Measurements from ENCODE around the gene RDH14. TPM values are rescaled to one million over a fixed set of nuclear protein-coding genes. Genes with fewer than 3 reads are reported as not detected.

The RDH14 gene
- total and polyA plus RNA-seq, 10 of the 15 experiments (the other 5 are each of a cell fraction or from before 2014, with no cell fraction given) = 15.5 to 33.4 (median 22.8) TPM

GRCh38 chr2:18517386-18517785 lies 43.1 kb downstream of the RDH14 start:
- Histone ChIP-seq H3K4me3 (no peak overlapping the region), H3K4me1 (ENCODE audit: control insufficient read depth, insufficient read depth, low read length) (no peaks in the 10 kb centered on the region), H3K36me3 (ENCODE audit: control insufficient read depth in 2 of 2, insufficient read depth in 2 of 2, low read length in 1 of 2) (no peaks in the 10 kb centered on the region), H3K4me2 (ENCODE audit: control insufficient read depth, insufficient read depth) (no peak overlapping the region), H3K9ac (ENCODE audit: control insufficient read depth, insufficient read depth, low read length) (no peak overlapping the region), H3K9me3 (replicated peaks; ENCODE audit: control insufficient read depth, insufficient read depth, low read length) (no peaks in the 10 kb centered on the region), H2AFZ (ENCODE audit: control insufficient read depth, low read depth, low read length) (no peak overlapping the region), H3K27me3 (replicated peaks in 1 of 2; ENCODE audit: control insufficient read depth in 2 of 2, insufficient read depth in 2 of 2, low read length in 1 of 2) (no peaks in the 10 kb centered on the region), H3K27ac (ENCODE audit: control insufficient read depth, insufficient read depth) (no peak overlapping the region), H4K20me1 (ENCODE audit: control insufficient read depth, insufficient read depth) (no peaks in the 10 kb centered on the region; the same call in 1 of the 2 replicates), H3K79me2 (ENCODE audit: control insufficient read depth, insufficient read depth, low read length) (no peaks in the 10 kb centered on the region)
- SMC1A ChIA-PET (ENCODE audit: uncharacterized antibody, unreplicated experiment) = interaction anchor here (1.3 kb wide), 1 partner anchor 530 kb away, joined by 3 read pairs; no protein-coding TSS in a partner anchor
- no peak for TF ChIP-seq HCFC1 (IDR thresholded peaks at IDR 0.05; ENCODE audit: low read length)
- TF ChIP-seq MTA2 (IDR thresholded peaks at IDR 0.05; ENCODE audit: low read depth) = no peak
- no peak for TF ChIP-seq SPI1 (IDR thresholded peaks at IDR 0.05; ENCODE audit: borderline replicate concordance, insufficient read depth, low read depth, low read length)
- no peak for TF ChIP-seq KAT2A (conservative IDR thresholded peaks at IDR 0.05; ENCODE audit: control insufficient read depth, low read depth, low read length)
- intact Hi-C loops (cut with micrococcal nuclease; ENCODE audit: unreplicated experiment) = no loop called here
- in situ Hi-C loops (cut with MboI) = no loop called here
- 0% methylated on average over 1 of the region's 1 CpG for WGBS (ENCODE audit: insufficient coverage, insufficient replicate concordance, low lambda C conversion rate, missing lambda C conversion rate)
- CTCF ChIA-PET = interaction anchor here (0.6 to 1.6 kb wide), 3 partner anchors 19 to 307 kb away, joined by 3 read pairs; no protein-coding TSS in a partner anchor
- DNase-seq (ENCODE audit: low read depth, low spot score) (no peak), FAIRE-seq (no peak), ATAC-seq (no peak)
- POLR2A ChIA-PET = no interaction called here
- RAD21 ChIA-PET (ENCODE audit: unreplicated experiment) = interaction anchor here (0.6 to 0.7 kb wide), 2 partner anchors 19 to 716 kb away, joined by 3 to 4 read pairs; no protein-coding TSS in a partner anchor
- no TSS peak for BruUV-seq (replicated peaks)

- WGBS (ENCODE audit: insufficient coverage, insufficient replicate concordance, low lambda C conversion rate, missing lambda C conversion rate) = 28% methylated on average over 11 of the region's 11 CpGs
- Histone ChIP-seq H3K4me2 (ENCODE audit: control insufficient read depth, insufficient read depth) (no peak overlapping the region), H3K79me2 (ENCODE audit: control insufficient read depth, insufficient read depth, low read length) (no peaks in the 10 kb centered on the region), H3K9me3 (replicated peaks; ENCODE audit: control insufficient read depth, insufficient read depth, low read length) (no peaks in the 10 kb centered on the region), H3K4me1 (ENCODE audit: control insufficient read depth, insufficient read depth, low read length) (no peaks in the 10 kb centered on the region), H3K36me3 (ENCODE audit: control insufficient read depth in 2 of 2, insufficient read depth in 2 of 2, low read length in 1 of 2) (no peaks in the 10 kb centered on the region), H3K9ac (ENCODE audit: control insufficient read depth, insufficient read depth, low read length) (no peak overlapping the region), H4K20me1 (ENCODE audit: control insufficient read depth, insufficient read depth) (no peaks in the 10 kb centered on the region; the same call in 1 of the 2 replicates), H3K4me3 (no peak overlapping the region), H3K27me3 (replicated peaks in 1 of 2; ENCODE audit: control insufficient read depth in 2 of 2, insufficient read depth in 2 of 2, low read length in 1 of 2) (no peaks in the 10 kb centered on the region), H2AFZ (ENCODE audit: control insufficient read depth, low read depth, low read length) (no peak overlapping the region), H3K27ac (ENCODE audit: control insufficient read depth, insufficient read depth) (no peak overlapping the region)
- ATAC-seq = no peak
- SMC1A ChIA-PET (ENCODE audit: uncharacterized antibody, unreplicated experiment) = interaction anchor here (1.2 kb wide), 1 partner anchor 11 kb away, joined by 3 read pairs; no protein-coding TSS in a partner anchor
- intact Hi-C loops (cut with micrococcal nuclease; ENCODE audit: unreplicated experiment) = no loop called here
- FAIRE-seq = no peak
- DNase-seq (ENCODE audit: low read depth, low spot score) = no peak
- POLR2A ChIA-PET = no interaction called here
- no peak for TF ChIP-seq KDM1A (IDR thresholded peaks at IDR 0.05; ENCODE audit: borderline replicate concordance)
- no peak for TF ChIP-seq BHLHE40 (IDR thresholded peaks at IDR 0.05; ENCODE audit: borderline replicate concordance in 1 of 2, low read depth in 2 of 2, low read length in 1 of 2)
- no peak for TF ChIP-seq BACH1 (IDR thresholded peaks at IDR 0.05; ENCODE audit: borderline replicate concordance)
- TF ChIP-seq SMC3 (IDR thresholded peaks at IDR 0.05; ENCODE audit: borderline replicate concordance, low read length) = no peak
- in situ Hi-C loops (cut with MboI) = no loop called here
- no TSS peak for BruUV-seq (replicated peaks)
- RAD21 ChIA-PET (ENCODE audit: unreplicated experiment) = no interaction called here
- CTCF ChIA-PET = no interaction called here
Measured at GRCh38 chr2:18516112-18516511, 44.3 kb downstream of the RDH14 start.
